ENCODE data around the gene MAP1LC3C. TPM values are rescaled to one million over a fixed set of nuclear protein-coding genes. Genes with fewer than 3 reads are reported as not detected.
A peak's percentile ranks its signal among the peaks of the same experiment; 100 is the strongest.

Gene MAP1LC3C
- total RNA-seq, 1 experiment from 2014 or later: not detected

DNA sequence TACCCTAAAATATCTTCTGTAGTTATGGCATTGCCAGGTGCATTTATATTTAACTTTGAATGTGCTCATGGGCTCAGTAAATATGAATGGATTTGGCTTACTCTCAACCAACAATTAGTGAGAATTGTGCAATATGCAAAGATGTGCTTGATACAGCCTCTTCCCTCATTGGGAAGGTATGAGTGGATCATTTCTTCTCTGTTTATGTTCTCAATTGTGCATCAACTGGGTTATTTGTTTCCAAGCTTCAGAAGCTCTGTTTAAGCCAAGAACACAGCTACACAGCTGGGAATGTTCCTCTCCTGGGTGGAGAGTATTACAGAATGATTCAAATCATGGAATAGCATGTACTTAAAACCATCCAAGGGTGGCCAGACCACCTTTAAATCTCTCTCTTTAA lies 17.6 kb upstream of the MAP1LC3C start:
- no peak for ATAC-seq
- H3K9me3 ChIP-seq (ENCODE audit: low read length): no peaks in the 10 kb centered on the region
- no peak overlapping the region for H2AFZ ChIP-seq (ENCODE audit: low read length)
- no peaks in the 10 kb centered on the region for H3K9me2 ChIP-seq (replicated peaks; ENCODE audit: low read length)
- CTCF ChIA-PET: no interaction called here
- H3K4me3 ChIP-seq (ENCODE audit: low read length): no peak overlapping the region
- no peaks in the 10 kb centered on the region for H4K20me1 ChIP-seq (ENCODE audit: low read length)
- no peaks in the 10 kb centered on the region for H3K27me3 ChIP-seq (ENCODE audit: low read length)
- intact Hi-C loops (cut with micrococcal nuclease): loop anchor here (5.0 kb wide), 2 partner anchors 211 to 484 kb away; partner anchors contain the start of gene KMO
- DNase-seq: no peak
- TF ChIP-seq EZH2 (IDR thresholded peaks at IDR 0.05; ENCODE audit: low read length, unreplicated experiment) (no peak), EZH2phosphoT487 (IDR thresholded peaks at IDR 0.05; ENCODE audit: borderline replicate concordance, low read length) (no peak)
- TF ChIP-seq, protein P1, sequence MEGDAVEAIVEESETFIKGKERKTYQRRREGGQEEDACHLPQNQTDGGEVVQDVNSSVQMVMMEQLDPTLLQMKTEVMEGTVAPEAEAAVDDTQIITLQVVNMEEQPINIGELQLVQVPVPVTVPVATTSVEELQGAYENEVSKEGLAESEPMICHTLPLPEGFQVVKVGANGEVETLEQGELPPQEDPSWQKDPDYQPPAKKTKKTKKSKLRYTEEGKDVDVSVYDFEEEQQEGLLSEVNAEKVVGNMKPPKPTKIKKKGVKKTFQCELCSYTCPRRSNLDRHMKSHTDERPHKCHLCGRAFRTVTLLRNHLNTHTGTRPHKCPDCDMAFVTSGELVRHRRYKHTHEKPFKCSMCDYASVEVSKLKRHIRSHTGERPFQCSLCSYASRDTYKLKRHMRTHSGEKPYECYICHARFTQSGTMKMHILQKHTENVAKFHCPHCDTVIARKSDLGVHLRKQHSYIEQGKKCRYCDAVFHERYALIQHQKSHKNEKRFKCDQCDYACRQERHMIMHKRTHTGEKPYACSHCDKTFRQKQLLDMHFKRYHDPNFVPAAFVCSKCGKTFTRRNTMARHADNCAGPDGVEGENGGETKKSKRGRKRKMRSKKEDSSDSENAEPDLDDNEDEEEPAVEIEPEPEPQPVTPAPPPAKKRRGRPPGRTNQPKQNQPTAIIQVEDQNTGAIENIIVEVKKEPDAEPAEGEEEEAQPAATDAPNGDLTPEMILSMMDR (conservative IDR thresholded peaks at IDR 0.05; ENCODE audit: low read depth, low read length): no peak
- no peak overlapping the region for H3K27ac ChIP-seq (ENCODE audit: low read length)
- BruUV-seq (replicated peaks): no TSS peak
- no peak overlapping the region for H3K9ac ChIP-seq (ENCODE audit: low read length)
- H3F3A ChIP-seq (ENCODE audit: low read length, unreplicated experiment): peaks cover 3% of the 10 kb centered on the region
- peaks cover 10% of the 10 kb centered on the region; the same call in 1 of the 2 replicates for H3K4me1 ChIP-seq (ENCODE audit: insufficient read depth, low read length)
- no peaks in the 10 kb centered on the region for H3K36me3 ChIP-seq (ENCODE audit: low read depth, low read length)
- H3K4me2 ChIP-seq (ENCODE audit: low read length): no peak overlapping the region
- POLR2A ChIA-PET (ENCODE audit: unreplicated experiment): no interaction called here
- no peaks in the 10 kb centered on the region for H3K79me2 ChIP-seq (ENCODE audit: low read length)

DNA sequence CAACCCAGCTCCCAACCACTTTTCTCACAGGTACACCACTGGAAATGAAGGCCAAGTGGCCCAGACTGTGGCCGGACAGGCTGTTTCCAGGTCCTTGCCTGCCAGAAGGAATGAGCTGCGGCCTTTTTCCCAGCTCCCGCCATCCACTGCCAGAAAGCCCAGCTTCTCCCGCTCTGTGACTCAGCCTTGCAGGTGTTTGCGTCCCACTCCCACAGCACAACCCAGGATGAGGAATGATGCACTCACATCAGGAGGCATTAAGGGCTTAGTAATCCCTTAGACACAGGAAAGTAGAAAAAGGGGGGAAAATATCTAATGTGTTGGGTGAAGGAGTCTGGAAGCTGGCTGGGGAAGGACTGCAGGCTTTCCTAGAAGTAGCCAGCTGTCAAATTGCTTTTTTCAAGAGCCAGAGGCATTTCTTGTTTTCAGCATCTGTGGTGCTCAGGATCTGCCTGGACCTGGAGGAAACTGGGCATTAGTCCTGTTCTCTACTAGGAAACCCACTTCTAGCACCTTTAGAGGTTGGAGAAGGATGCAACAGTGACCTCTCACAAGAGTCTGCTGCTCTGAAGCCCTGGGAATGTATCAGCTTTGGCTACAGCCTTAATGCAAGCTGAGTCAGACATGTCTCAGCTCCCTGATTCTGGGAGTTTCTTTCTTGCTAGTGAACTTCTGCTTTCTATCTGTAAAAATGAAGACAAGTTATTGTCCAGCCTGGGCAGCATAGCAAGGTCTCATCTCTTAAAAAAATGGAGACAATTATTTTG lies 13.2 kb upstream of the MAP1LC3C start:
- CTCF ChIA-PET: interaction anchor here (0.6 kb wide), 1 partner anchor 69 kb away, joined by 6 read pairs; no protein-coding TSS in a partner anchor

More for the DNA sequence above, 13.2 kb upstream of the MAP1LC3C start:
- Histone ChIP-seq H4K20me1 (ENCODE audit: low read length) (no peaks in the 10 kb centered on the region), H3K27ac (ENCODE audit: low read length) (peak overlapping the region; percentile 46), H3F3A (ENCODE audit: low read length, unreplicated experiment) (peaks cover 3% of the 10 kb centered on the region), H3K4me1 (ENCODE audit: insufficient read depth, low read length) (peaks cover 10% of the 10 kb centered on the region; the same call in 1 of the 2 replicates), H2AFZ (ENCODE audit: low read length) (peak overlapping the region; percentile 64), H3K27me3 (ENCODE audit: low read length) (no peaks in the 10 kb centered on the region), H3K79me2 (ENCODE audit: low read length) (no peaks in the 10 kb centered on the region), H3K9me3 (ENCODE audit: low read length) (no peaks in the 10 kb centered on the region), H3K9me2 (replicated peaks; ENCODE audit: low read length) (no peaks in the 10 kb centered on the region), H3K4me3 (ENCODE audit: low read length) (no peak overlapping the region), H3K9ac (ENCODE audit: low read length) (no peak overlapping the region), H3K36me3 (ENCODE audit: low read depth, low read length) (no peaks in the 10 kb centered on the region), H3K4me2 (ENCODE audit: low read length) (0 out of 2 replicates have a peak overlapping the region, but pooled peaks have one; percentile 4)
- DNase-seq (peak; percentile 68), ATAC-seq (peak; percentile 83)
- no TSS peak for BruUV-seq (replicated peaks)
- POLR2A ChIA-PET (ENCODE audit: unreplicated experiment): interaction anchor here (0.7 kb wide), 1 partner anchor 457 kb away, joined by 20 read pairs; no protein-coding TSS in a partner anchor
- no peak for TF ChIP-seq EZH2phosphoT487 (IDR thresholded peaks at IDR 0.05; ENCODE audit: borderline replicate concordance, low read length)
- TF ChIP-seq, protein P1 (conservative IDR thresholded peaks at IDR 0.05; ENCODE audit: low read depth, low read length): no peak
- TF ChIP-seq EZH2 (IDR thresholded peaks at IDR 0.05; ENCODE audit: low read length, unreplicated experiment): no peak
- intact Hi-C loops (cut with micrococcal nuclease): no loop called here
